NCI-H748 (cell line): ENCODE measurements around the gene NOC4L.

Experiments
- DNase-seq: peaks from one replicate; lab custom pipeline; 2025; ENCODE audit not compliant: unreplicated experiment; lab: John Stamatoyannopoulos, UW

The NOC4L gene

DNA sequence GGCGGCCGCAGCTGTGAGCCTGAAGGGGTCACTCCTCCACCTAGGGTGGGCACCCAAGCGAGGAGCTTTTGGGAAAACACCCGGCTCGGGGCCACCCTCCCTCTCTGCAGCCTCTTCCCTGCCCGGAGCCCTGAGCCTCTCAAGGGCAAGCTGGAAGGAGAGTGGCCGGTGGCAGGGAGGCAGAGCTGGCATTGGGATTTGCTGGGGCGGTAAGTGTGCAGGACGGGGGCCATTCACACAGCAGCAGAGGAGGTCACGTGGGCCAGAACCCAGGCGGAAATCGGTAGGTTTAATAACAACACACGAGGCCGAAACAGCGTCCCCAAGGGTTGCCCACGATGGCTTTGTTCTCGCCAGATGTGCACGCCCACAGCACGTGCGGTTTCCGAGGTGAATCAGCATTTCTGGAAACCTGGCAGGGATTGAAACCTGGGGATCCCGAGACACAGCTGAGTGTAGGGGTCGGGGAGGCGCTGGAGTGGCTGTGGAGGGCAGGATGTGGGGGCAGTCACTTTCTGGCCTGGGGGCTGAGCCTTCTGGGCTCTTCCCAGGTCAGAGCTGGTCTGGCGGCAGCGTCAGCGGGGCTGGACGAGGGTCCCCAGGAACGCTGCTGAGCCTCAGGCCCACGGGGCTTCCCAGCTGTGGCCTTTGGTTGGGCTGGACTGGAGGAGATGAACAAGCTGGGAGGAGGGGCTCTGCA, 23.5 kb downstream of the NOC4L start:
- DNase-seq, result no peak

DNA sequence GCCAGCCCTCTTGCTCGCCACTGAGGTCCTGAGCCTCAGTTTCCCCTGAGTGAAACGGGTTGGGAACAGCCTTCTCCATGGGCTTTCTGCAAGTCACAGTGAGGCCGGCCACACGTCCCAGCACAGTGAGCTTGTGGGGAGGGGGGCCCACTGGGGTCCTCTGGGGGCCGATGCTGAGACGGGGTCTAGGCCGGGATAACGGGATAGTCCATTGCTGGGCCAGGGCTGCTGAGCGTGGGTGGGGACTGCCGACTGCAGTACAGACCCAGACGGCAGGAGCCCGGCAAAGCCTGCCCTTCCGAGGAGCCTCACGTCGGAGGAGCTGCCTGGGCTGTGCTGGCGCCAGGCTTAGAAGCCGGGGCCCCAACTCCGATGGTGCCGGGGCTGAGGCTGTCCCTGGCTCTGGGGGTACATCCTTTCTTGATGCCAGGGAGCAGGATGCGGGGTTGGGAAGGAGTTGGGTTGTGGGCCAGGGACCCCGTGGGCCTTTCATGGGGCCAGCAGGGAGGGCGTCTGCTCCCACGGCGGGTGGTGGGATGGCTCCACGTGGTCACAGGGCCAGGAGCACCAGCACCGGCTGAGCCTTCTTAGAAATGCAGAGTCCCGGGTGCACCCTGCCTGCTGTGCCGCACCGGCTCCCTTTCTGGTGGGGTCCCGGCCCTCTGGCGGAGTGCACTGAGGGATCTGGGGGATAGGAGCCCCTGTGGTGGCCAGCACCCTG, 24.2 kb downstream of the NOC4L start:
- no peak for DNase-seq

GRCh38 chr12:132169376-132169775, 25.1 kb downstream of the NOC4L start:
- DNase-seq, result no peak

DNA sequence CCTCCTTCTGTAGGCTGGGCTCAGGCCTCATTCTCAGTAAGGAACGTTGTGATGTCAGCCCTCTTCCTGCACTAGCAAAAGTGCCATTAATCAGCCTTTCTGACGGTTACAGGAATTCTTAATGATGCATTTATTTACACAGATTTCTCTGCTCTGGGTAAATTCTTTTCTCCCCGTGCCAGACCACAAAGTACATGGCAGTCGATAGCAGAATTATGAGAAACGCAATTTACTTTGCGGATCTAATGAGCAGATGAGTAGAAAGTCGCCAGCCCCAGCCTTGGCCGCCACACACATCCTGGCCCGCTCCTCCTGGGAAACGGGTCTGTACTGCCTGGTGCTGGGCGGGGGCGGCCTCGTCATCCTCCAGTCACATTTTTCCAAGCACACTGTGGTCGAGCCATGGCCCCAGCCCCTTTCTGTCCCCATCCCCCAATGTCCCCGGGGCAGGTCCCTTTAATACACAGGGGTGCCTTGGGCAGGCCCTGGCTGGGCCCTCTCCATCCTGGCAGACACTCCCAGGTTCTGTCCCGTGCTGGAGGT, 25.9 kb downstream of the NOC4L start:
- DNase-seq, result peak; percentile 25

DNA sequence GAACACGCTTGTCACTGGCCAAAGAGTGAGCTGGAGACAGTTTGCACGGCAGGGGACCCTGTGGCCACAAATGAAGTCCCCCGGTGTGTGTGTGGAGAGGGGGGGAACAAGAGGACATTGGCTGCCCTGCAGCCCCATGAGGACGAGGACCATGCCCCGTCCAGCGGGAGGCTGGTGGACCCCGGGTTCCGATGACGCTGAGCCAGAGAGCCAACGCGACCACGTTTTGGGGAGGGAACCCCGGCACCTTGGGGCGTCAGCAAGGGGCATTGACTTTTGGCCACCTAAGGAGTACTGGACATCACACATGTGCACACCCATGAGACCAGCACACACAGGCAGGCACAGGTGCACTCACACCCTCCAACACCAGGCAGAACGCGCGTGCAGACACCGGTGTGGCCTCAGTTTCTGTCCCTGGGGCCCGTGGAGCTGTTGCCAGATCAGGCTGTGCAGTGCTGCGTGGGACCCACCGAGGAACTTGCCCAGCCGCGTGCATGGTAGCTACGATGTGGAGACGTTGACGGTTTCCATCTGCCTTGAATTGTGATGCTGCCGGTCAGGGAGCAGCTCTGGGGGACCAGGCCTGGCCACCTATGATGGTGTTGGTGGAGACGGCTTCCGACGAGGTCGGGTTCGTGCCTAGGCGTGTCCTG, 26.5 kb downstream of the NOC4L start:
- DNase-seq, result no peak

GRCh38 chr12:132171293-132171967, 27.2 kb downstream of the NOC4L start:
- no peak for DNase-seq

- no peak for DNase-seq
Observed at GRCh38 chr12:132171968-132172521, 27.8 kb downstream of the NOC4L start.

GRCh38 chr12:132172619-132173018, 28.4 kb downstream of the NOC4L start:
- DNase-seq, result no peak

DNA sequence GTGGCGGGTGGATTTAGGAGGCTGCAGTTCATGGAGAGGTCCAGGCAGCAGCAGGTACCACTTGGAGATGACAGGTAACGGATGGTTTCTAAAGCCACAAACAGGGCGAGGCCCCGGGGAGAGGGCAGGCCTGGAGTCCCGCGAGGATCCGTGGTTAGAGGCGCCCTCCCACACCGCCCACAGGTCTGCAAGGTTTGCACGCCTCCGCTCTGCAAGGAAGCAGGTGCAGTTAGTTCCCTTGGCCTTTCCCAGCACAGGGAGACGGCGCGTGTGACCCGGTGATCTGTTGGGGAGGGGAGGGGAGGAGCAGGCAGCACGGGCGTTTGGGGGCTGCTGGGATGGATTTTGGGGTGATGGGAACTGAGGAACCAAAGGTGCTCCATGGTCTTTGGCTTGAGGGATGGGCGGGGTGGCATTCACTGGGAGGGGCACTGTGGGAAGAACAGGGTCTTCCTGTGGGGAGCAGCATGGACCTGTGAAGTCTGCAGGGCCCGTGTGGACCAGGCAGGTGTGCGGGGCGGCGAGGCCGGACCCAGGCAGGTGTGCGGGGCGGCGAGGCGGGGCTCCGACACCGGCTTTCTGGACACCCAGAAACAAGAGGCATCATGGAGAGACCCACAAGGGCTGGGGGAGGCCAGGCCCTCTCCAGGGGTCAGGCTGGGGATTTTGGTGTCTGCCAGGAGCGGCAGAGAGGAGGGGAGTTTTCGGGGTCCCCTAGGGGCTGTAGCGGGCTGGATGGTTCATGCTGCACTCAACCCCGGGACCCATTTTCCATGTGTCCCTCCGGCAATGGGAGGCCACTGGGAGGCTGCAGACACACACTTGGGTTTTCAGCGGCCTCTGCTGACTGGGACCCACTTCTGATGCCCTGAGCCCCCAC, 29.1 kb downstream of the NOC4L start:
- no peak for DNase-seq

DNA sequence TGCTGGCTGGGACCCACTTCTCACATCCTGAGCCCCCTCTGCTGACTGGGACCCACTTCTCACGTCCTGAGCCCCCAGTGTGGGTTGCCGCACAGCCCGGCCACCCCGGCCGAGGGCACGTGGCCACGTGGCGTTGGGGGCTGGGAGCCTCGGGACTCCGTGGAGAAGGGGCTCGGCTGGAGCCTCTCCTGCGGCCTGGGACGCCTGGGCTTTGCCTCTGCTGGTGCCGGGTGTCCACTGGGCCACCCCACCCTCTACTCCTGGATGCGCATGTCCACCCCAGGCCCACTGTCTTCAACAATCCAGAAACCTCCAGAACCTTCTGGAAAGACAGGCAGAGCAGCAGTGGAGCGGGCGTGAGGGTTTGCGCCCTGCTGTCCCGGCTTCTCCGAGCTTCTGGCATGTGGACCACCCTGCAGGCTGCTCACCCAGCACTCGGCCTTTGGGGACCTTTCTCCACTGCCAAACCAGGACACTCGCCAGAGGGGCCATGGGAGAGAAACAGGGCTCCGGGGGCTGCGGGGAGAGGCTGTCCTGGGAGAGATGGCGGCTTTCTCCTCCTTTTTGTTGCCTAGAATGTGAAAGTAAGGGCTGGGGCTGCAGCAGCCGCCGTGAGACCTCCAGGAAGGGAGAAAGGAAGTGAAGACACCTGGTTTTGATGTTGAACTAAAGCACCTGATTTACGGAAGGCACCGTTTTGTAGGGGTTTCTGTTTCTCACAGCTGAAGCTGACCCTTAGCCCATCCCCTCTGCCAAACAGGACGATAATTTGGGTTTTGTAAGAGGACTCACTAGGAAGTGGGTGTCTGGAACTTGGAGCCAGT, 30.0 kb downstream of the NOC4L start:
- no peak for DNase-seq

GRCh38 chr12:132174839-132175490, 30.7 kb downstream of the NOC4L start:
- DNase-seq, result no peak

GRCh38 chr12:132175496-132176384, 31.5 kb downstream of the NOC4L start:
- no peak for DNase-seq

DNA sequence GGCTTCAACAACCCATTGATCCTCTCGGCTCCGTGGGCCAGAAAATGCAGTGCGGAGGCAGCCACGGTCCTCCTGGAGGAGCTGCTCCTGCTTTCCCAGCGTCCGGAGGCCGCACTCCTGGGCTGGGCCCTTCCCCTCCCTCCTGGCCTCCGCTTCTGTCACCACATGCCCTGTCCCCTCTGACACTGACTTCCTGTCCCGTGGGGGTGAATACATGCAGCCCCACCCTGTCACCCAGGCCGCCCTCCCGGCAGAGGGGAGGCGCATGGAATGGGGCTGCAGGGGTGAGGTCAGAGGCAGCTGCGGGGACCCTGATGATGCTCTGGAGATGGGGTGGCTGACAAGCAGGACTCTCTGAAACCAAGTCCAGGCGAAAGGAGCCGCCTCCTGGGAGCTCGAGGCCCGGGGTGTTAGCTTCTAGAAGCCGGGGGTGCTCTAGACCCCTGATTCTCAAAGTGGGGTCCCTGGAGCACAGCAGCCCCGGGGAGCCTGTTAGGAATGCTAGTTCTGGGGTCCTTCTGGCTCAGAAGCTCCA, 32.2 kb downstream of the NOC4L start:
- DNase-seq, result no peak

- no peak for DNase-seq
Observed at GRCh38 chr12:132176920-132177551, 32.8 kb downstream of the NOC4L start.

DNA sequence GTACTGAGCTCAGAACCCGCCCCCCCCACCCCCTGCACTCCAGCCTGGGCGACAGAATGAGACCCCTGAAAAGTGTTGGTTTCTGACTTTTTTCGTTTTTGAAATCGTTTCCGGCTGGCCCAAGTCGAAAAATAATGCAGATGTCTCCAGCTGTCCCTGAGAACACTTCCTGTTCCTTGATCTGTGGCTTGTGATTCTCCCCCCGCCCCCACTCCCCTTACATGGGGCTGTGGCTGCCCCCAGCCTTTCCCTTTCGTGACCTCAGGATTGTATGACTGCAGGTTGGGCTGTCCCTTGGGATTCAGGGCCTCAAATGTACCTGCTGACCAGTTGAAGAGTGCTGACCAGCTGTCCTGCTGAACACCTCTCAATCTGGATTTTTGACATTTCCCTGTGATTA, 34.1 kb downstream of the NOC4L start:
- no peak for DNase-seq

- DNase-seq, result peak; percentile 79
Observed at GRCh38 chr12:132178801-132179401, 34.6 kb downstream of the NOC4L start.
